Astrocyte (in vitro differentiated cells and primary cell): ENCODE results near the gene CFDP1. TPM values are rescaled to one million over a fixed set of nuclear protein-coding genes. Genes with fewer than 3 reads are reported as not detected.

Source experiments
- DNase-seq: peaks from one replicate; pipeline ENCODE4 v3.0.0-alpha.2; 2010; ENCODE audit warnings: low read depth
- FAIRE-seq: peaks from 2 replicates; lab custom pipeline; 2011; peaks lifted over from hg19 to GRCh38; lab: Jason Lieb, UNC
- H2AFZ ChIP-seq: 2 replicates; pipeline ENCODE4 v1.6.0; 2012; ENCODE audit warnings: low read depth, low read length, inconsistent platforms
- H3K27ac ChIP-seq: 2 replicates; pipeline ENCODE4 v1.5.1; 2011; ENCODE audit warnings: low read depth, low read length, inconsistent platforms
- H3K27me3 ChIP-seq: 2 replicates; pipeline ENCODE4 v1.6.0; 2011; ENCODE audit warnings: low read length, inconsistent platforms; ENCODE audit not compliant: insufficient read depth
- H3K36me3 ChIP-seq: 2 replicates; pipeline ENCODE4 v1.5.1; 2011; ENCODE audit warnings: low read length, inconsistent platforms; ENCODE audit not compliant: insufficient read depth
- H3K4me1 ChIP-seq: 2 replicates; pipeline ENCODE4 v1.5.1; 2011; ENCODE audit warnings: low read length, inconsistent platforms; ENCODE audit not compliant: insufficient read depth
- H3K4me2 ChIP-seq: 2 replicates; pipeline ENCODE4 v1.6.0; 2012; ENCODE audit warnings: low read length, inconsistent platforms
- H3K4me3 ChIP-seq: 2 replicates; pipeline ENCODE4 v1.5.1; 2011; ENCODE audit warnings: low read depth, mild to moderate bottlenecking, low read length, inconsistent platforms; ENCODE audit not compliant: insufficient read depth
- H3K79me2 ChIP-seq: 2 replicates; pipeline ENCODE4 v1.6.0; 2012; ENCODE audit warnings: mild to moderate bottlenecking, low read length, inconsistent platforms; ENCODE audit not compliant: insufficient read depth
- H3K9ac ChIP-seq: 2 replicates; pipeline ENCODE4 v1.6.0; 2012; ENCODE audit warnings: mild to moderate bottlenecking, low read length, inconsistent platforms
- H3K9me3 ChIP-seq: 2 replicates; pipeline ENCODE4 v1.5.1; 2012; ENCODE audit warnings: low read depth, mild to moderate bottlenecking, low read length, inconsistent platforms; ENCODE audit not compliant: insufficient read depth
- H4K20me1 ChIP-seq: 2 replicates; pipeline ENCODE4 v1.6.0; 2012; ENCODE audit warnings: low read length, inconsistent platforms; ENCODE audit not compliant: insufficient read depth
- H3K27ac Mint-ChIP-seq: one replicate; pipeline ENCODE4 v1.8.0; 2021; ENCODE audit warnings: mild to moderate bottlenecking, mixed read lengths; ENCODE audit not compliant: unreplicated experiment
- H3K27me3 Mint-ChIP-seq: one replicate; pipeline ENCODE4 v1.8.0; 2021; ENCODE audit warnings: low read depth, mixed read lengths; ENCODE audit not compliant: unreplicated experiment
- H3K36me3 Mint-ChIP-seq: one replicate; pipeline ENCODE4 v1.8.0; 2021; ENCODE audit warnings: low read depth, mixed read lengths; ENCODE audit not compliant: unreplicated experiment
- H3K4me1 Mint-ChIP-seq: one replicate; pipeline ENCODE4 v1.8.0; 2021; ENCODE audit warnings: low read depth, mixed read lengths; ENCODE audit not compliant: unreplicated experiment
- H3K4me3 Mint-ChIP-seq: one replicate; pipeline ENCODE4 v1.8.0; 2021; ENCODE audit warnings: mild to moderate bottlenecking, moderate library complexity, mixed read lengths; ENCODE audit not compliant: unreplicated experiment
- H3K9me3 Mint-ChIP-seq: one replicate; pipeline ENCODE4 v1.8.0; 2021; ENCODE audit warnings: mild to moderate bottlenecking, mixed read lengths; ENCODE audit not compliant: unreplicated experiment
- CTCF ChIP-seq: IDR thresholded peaks from 2 replicates; pipeline ENCODE4 v1.5.1; 2011; ENCODE audit warnings: low read depth, mild to moderate bottlenecking, inconsistent platforms, low read length, moderate library complexity; ENCODE audit not compliant: insufficient read depth
- EZH2 ChIP-seq: IDR thresholded peaks from 2 replicates; pipeline ENCODE4 v1.6.1; 2012; ENCODE audit warnings: mild to moderate bottlenecking, low read length, inconsistent platforms; ENCODE audit not compliant: insufficient read depth
- total RNA-seq: library from RNA; stranded (reverse); gene quantifications from 2 replicates; pipeline ENCODE4 v1.2.1, GENCODE V29; 2021

CFDP1 gene
- total RNA-seq, 1 donor from 2014 or later, result 36.9 TPM

GRCh38 chr16:75458439-75458838 lies 25.1 kb upstream of the CFDP1 start:
- no peak overlapping the region for H3K4me3 Mint-ChIP-seq
- no peak overlapping the region for H3K4me3 ChIP-seq
- no peak overlapping the region for H3K9ac ChIP-seq
- H3K27me3 ChIP-seq, result no peaks in the 10 kb centered on the region
- no peaks in the 10 kb centered on the region for H3K36me3 ChIP-seq
- H3K79me2 ChIP-seq, result peaks cover 96% of the 10 kb centered on the region
- peaks cover 13% of the 10 kb centered on the region for H3K4me1 Mint-ChIP-seq
- no peaks in the 10 kb centered on the region for H3K36me3 Mint-ChIP-seq
- H3K4me2 ChIP-seq, result no peak overlapping the region
- H3K27ac ChIP-seq, result no peak overlapping the region
- no peak for FAIRE-seq
- no peak overlapping the region for H3K27ac Mint-ChIP-seq
- peaks cover 3% of the 10 kb centered on the region for H3K4me1 ChIP-seq
- H4K20me1 ChIP-seq, result peaks cover 94% of the 10 kb centered on the region
- H3K9me3 ChIP-seq, result no peaks in the 10 kb centered on the region
- H3K9me3 Mint-ChIP-seq, result no peaks in the 10 kb centered on the region
- TF ChIP-seq EZH2 (no peak), CTCF (no peak)
- no peak overlapping the region for H2AFZ ChIP-seq
- DNase-seq, result no peak
- H3K27me3 Mint-ChIP-seq, result no peaks in the 10 kb centered on the region

DNA sequence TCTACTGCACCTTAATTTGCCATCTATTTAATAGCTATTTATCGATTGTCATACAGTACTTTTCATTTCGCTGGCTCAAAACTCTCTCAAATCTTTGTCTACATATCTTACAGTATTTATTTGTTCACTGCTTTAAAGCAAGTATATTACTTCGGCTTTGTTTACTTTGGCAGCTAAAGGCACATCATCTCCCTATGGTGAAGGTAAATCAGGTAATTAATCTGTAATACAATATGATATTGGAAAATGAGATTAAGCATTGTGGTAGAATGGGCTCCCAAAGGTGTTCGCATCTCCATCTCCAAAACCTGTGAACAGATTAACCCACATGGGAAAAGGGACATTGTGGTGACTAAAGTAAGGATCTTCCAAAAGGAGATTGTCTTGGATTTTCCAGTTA lies 24.7 kb upstream of the CFDP1 start:
- Histone ChIP-seq H3K79me2 (peaks cover 96% of the 10 kb centered on the region), H3K27me3 (no peaks in the 10 kb centered on the region), H3K4me3 (no peak overlapping the region), H3K27ac (no peak overlapping the region), H3K4me1 (peaks cover 1% of the 10 kb centered on the region), H3K36me3 (no peaks in the 10 kb centered on the region), H3K9ac (no peak overlapping the region), H3K9me3 (no peaks in the 10 kb centered on the region), H4K20me1 (peaks cover 94% of the 10 kb centered on the region), H2AFZ (no peak overlapping the region), H3K4me2 (no peak overlapping the region)
- Mint-ChIP-seq H3K36me3 (no peaks in the 10 kb centered on the region), H3K27ac (no peak overlapping the region), H3K9me3 (no peaks in the 10 kb centered on the region), H3K27me3 (no peaks in the 10 kb centered on the region), H3K4me3 (no peak overlapping the region), H3K4me1 (peaks cover 12% of the 10 kb centered on the region)
- DNase-seq, result no peak
- FAIRE-seq, result no peak
- no peak for TF ChIP-seq EZH2
- no peak for TF ChIP-seq CTCF

DNA sequence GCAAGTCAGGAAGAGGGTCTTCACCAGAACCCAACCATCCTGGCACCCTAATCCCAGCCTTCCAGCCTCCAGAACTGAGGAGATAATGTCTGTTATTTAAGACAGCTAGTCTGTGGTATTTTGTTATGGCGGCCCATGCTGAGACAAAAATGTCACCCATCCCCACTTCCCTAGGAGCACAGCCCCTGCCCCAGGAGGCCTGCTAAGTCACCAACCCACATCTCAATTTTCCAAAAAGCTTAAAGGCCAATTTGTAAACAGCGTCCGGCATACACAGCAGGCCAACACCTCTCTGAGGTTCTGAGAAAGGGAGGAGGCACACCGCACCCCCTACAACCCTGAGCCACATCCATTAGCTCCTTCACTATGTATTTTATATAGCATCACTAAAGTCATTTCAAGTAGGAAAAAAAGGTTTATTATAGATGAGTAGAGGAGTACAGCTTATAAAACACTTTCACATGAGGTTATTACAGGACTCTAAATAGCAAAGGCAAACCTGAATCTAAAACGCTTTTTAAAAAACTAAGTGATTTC lies 24.2 kb upstream of the CFDP1 start:
- no peak overlapping the region for H3K4me3 ChIP-seq
- H3K27ac ChIP-seq, result no peak overlapping the region
- DNase-seq, result no peak
- H3K79me2 ChIP-seq, result peaks cover 96% of the 10 kb centered on the region
- no peaks in the 10 kb centered on the region for H3K9me3 ChIP-seq
- Mint-ChIP-seq H3K9me3 (no peaks in the 10 kb centered on the region), H3K36me3 (peaks cover 2% of the 10 kb centered on the region), H3K4me3 (no peak overlapping the region), H3K27ac (no peak overlapping the region), H3K4me1 (peaks cover 10% of the 10 kb centered on the region), H3K27me3 (no peaks in the 10 kb centered on the region)
- FAIRE-seq, result no peak
- TF ChIP-seq EZH2 (no peak), CTCF (no peak)
- peaks cover 94% of the 10 kb centered on the region for H4K20me1 ChIP-seq
- no peaks in the 10 kb centered on the region for H3K36me3 ChIP-seq
- H3K4me2 ChIP-seq, result no peak overlapping the region
- H2AFZ ChIP-seq, result no peak overlapping the region
- no peaks in the 10 kb centered on the region for H3K27me3 ChIP-seq
- H3K4me1 ChIP-seq, result no peaks in the 10 kb centered on the region
- H3K9ac ChIP-seq, result no peak overlapping the region
